Panc1 (cell line): ENCODE data around the gene CYP27C1. TPM values are rescaled to one million over a fixed set of nuclear protein-coding genes. Genes with fewer than 3 reads are reported as not detected.

Source experiments
- ATAC-seq: fragments of 200-7000 bp; cut with Tn5 transposase; 2 replicates; pipeline ENCODE4 v1.9.1; 2020; ENCODE audit warnings: mild to moderate bottlenecking, moderate library complexity
- BruUV-seq: library from RNA; stranded (reverse); fragments of 400-500 nt; replicated peaks from 2 replicates; lab custom pipeline; 2021; lab: Mats Ljungman, UMichigan
- CTCF ChIA-PET: fragments of 300-600 bp; sonication (Branson Sonifier 250); formaldehyde crosslinking; loops from one replicate; lab custom pipeline; 2022; ENCODE audit warnings: antibody characterized with exemption; lab: Charles Lee
- POLR2A ChIA-PET: fragments of 300-600 bp; sonication (Branson Sonifier 250); formaldehyde crosslinking; loops from one replicate; lab custom pipeline; 2022; ENCODE audit warnings: antibody characterized with exemption; lab: Charles Lee
- DNase-seq: peaks from one replicate; pipeline ENCODE4 v3.0.0-alpha.2; 2010; ENCODE audit warnings: low read depth, low spot score
- H3K27ac ChIP-seq: 2 replicates; pipeline ENCODE4 v1.5.1; 2011; ENCODE audit warnings: mild to moderate bottlenecking, low read length, inconsistent platforms
- H3K27me3 ChIP-seq: fragments of 200-500 bp; sonication (Bioruptor generic); 2 replicates; pipeline ENCODE4 v1.6.0; 2014; ENCODE audit warnings: low read length, inconsistent platforms; ENCODE audit not compliant: control insufficient read depth, insufficient read depth
- H3K36me3 ChIP-seq: fragments of 200-500 bp; sonication (Bioruptor generic); 2 replicates; pipeline ENCODE4 v1.5.1; 2014; ENCODE audit warnings: inconsistent platforms, mild to moderate bottlenecking, low read length, moderate library complexity; ENCODE audit not compliant: control insufficient read depth, insufficient read depth
- H3K4me1 ChIP-seq: 2 replicates; pipeline ENCODE4 v1.5.1; 2011; ENCODE audit warnings: inconsistent platforms, mild to moderate bottlenecking, low read length, moderate library complexity; ENCODE audit not compliant: control insufficient read depth, insufficient read depth
- H3K4me3 ChIP-seq, 2 experiments: 2 replicates each; pipeline ENCODE4 v1.5.1; 2011 to 2012; ENCODE audit warnings: low read depth in 2 of 2, low read length in 2 of 2, mild to moderate bottlenecking in 2 of 2, inconsistent platforms in 1 of 2, moderate library complexity in 1 of 2
- H3K9me3 ChIP-seq: fragments of 200-500 bp; sonication (Bioruptor generic); 2 replicates; pipeline ENCODE4 v1.5.1; 2014; ENCODE audit warnings: low read depth, mild to moderate bottlenecking, inconsistent platforms, low read length, moderate library complexity; ENCODE audit not compliant: control insufficient read depth, insufficient read depth
- POLR2AphosphoS5 ChIP-seq: IDR thresholded peaks from 2 replicates; pipeline ENCODE4 v1.6.1; 2012; ENCODE audit warnings: mild to moderate bottlenecking, low read depth, low read length, moderate library complexity
- REST ChIP-seq, 2 experiments: IDR thresholded peaks; 2 replicates each; pipeline ENCODE4 v1.6.1; 2011 to 2012; ENCODE audit warnings: low read depth in 2 of 2, control low read depth in 1 of 2, low read length in 1 of 2, mild to moderate bottlenecking in 1 of 2, moderate library complexity in 1 of 2; ENCODE audit not compliant: insufficient read depth in 1 of 2
- SIN3A ChIP-seq: IDR thresholded peaks from 2 replicates; pipeline ENCODE4 v1.6.1; 2012; ENCODE audit warnings: low read depth, mild to moderate bottlenecking, low read length, moderate library complexity, borderline replicate concordance; ENCODE audit not compliant: insufficient read depth
- TCF7L2 ChIP-seq: IDR thresholded peaks from 2 replicates; pipeline ENCODE4 v1.6.1; 2011; ENCODE audit warnings: mild to moderate bottlenecking, low read depth, low read length, inconsistent platforms
- in situ Hi-C: cut with HindIII; loops from 2 replicates; pipeline ENCODE4 v1.10.0; 2016; ENCODE audit warnings: low sequenced_read_pairs, low pct_unique_long_range_greater_than_20kb
- intact Hi-C: fragments of 100-400 bp; cut with micrococcal nuclease; formaldehyde crosslinking; loops from one replicate; pipeline ENCODE4 v1.10.0; 2022; ENCODE audit not compliant: unreplicated experiment
- total RNA-seq: library from RNA; stranded (reverse); gene quantifications from one replicate; pipeline ENCODE4 v1.2.1, GENCODE V29; 2021; ENCODE audit not compliant: unreplicated experiment
- TF ChIP-seq, protein P1 (sequence below): fragments of 450-650 bp; IDR thresholded peaks from 2 replicates; pipeline ENCODE4 v1.5.1; 2017; ENCODE audit warnings: mild to moderate bottlenecking

Gene CYP27C1
- total RNA-seq, 1 experiment from 2014 or later: 5.7 TPM

DNA sequence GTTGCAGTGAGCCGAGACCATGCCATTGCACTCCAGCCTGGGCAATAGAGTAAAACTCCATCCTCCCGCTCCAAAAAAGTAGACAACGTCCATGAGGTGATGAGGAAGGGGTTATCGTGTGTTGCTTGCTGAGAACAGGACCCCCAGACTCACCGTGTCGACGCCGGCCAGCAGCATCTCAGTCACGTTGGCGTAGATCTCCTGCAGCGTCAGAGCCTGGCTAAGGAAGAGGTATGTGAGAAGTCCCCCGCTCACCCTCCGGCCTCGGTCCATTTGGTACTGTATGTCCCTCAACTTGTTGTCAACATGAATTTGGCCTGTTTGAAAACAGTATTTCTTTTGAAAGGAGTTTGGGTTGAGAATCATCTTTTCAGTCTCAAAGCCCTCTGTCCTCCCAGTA, 20.9 kb downstream of the CYP27C1 start:
- Histone ChIP-seq H3K36me3 (no peaks in the 10 kb centered on the region), H3K27ac (no peak overlapping the region), H3K27me3 (no peaks in the 10 kb centered on the region), H3K4me1 (0 out of 2 replicates have a peak, but pooled peaks cover 3% of the 10 kb centered on the region), H3K4me3 (no peak overlapping the region), H3K9me3 (no peaks in the 10 kb centered on the region)
- no peak for ATAC-seq
- DNase-seq: no peak
- BruUV-seq: no TSS peak
- CTCF ChIA-PET: no interaction called here
- intact Hi-C loops: loop anchor here (5.0 kb wide), 1 partner anchor 93 kb away; the partner anchor contains the start of gene ERCC3
- TF ChIP-seq POLR2AphosphoS5: no peak
- no peak for TF ChIP-seq SIN3A
- no peak for TF ChIP-seq REST (IDR thresholded peaks at IDR 0.05; ENCODE audit: insufficient read depth in 1 of 2, low read depth in 2 of 2, low read length in 1 of 2)
- TF ChIP-seq TCF7L2: no peak
- TF ChIP-seq, protein P1, sequence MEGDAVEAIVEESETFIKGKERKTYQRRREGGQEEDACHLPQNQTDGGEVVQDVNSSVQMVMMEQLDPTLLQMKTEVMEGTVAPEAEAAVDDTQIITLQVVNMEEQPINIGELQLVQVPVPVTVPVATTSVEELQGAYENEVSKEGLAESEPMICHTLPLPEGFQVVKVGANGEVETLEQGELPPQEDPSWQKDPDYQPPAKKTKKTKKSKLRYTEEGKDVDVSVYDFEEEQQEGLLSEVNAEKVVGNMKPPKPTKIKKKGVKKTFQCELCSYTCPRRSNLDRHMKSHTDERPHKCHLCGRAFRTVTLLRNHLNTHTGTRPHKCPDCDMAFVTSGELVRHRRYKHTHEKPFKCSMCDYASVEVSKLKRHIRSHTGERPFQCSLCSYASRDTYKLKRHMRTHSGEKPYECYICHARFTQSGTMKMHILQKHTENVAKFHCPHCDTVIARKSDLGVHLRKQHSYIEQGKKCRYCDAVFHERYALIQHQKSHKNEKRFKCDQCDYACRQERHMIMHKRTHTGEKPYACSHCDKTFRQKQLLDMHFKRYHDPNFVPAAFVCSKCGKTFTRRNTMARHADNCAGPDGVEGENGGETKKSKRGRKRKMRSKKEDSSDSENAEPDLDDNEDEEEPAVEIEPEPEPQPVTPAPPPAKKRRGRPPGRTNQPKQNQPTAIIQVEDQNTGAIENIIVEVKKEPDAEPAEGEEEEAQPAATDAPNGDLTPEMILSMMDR: no peak
- in situ Hi-C loops: no loop called here
- POLR2A ChIA-PET: no interaction called here

- DNase-seq (no peak), ATAC-seq (peak; percentile 99)
- intact Hi-C loops (loop anchor here (1.0 to 5.0 kb wide), 2 partner anchors 95 to 282 kb away; partner anchors contain the start of gene ERCC3), in situ Hi-C loops (no loop called here)
- CTCF ChIA-PET: interaction anchor here (0.6 to 1.6 kb wide), 7 partner anchors 11 to 281 kb away, joined by 3 to 8 read pairs (median 3); partner anchors contain the start of gene ERCC3
- POLR2A ChIA-PET: no interaction called here
- H3K36me3 ChIP-seq: no peaks in the 10 kb centered on the region
- peak overlapping the region; percentile 7 to 40; a peak in 3 of 4 replicates for H3K4me3 ChIP-seq
- BruUV-seq: TSS peak; percentile 65
- H3K9me3 ChIP-seq: no peaks in the 10 kb centered on the region
- TF ChIP-seq SIN3A (no peak), POLR2AphosphoS5 (no peak), TCF7L2 (no peak), REST (IDR thresholded peaks at IDR 0.05; ENCODE audit: insufficient read depth in 1 of 2, low read depth in 2 of 2, low read length in 1 of 2) (no peak)
- TF ChIP-seq, protein P1: peak; percentile 85
- no peak overlapping the region for H3K27ac ChIP-seq
- H3K4me1 ChIP-seq: 0 out of 2 replicates have a peak, but pooled peaks cover 3% of the 10 kb centered on the region
- H3K27me3 ChIP-seq: no peaks in the 10 kb centered on the region
These were observed 22.4 kb downstream of the CYP27C1 start for GRCh38 chr2:127197475-127198385.
